ENCODE results near the gene PJA2.

DNA sequence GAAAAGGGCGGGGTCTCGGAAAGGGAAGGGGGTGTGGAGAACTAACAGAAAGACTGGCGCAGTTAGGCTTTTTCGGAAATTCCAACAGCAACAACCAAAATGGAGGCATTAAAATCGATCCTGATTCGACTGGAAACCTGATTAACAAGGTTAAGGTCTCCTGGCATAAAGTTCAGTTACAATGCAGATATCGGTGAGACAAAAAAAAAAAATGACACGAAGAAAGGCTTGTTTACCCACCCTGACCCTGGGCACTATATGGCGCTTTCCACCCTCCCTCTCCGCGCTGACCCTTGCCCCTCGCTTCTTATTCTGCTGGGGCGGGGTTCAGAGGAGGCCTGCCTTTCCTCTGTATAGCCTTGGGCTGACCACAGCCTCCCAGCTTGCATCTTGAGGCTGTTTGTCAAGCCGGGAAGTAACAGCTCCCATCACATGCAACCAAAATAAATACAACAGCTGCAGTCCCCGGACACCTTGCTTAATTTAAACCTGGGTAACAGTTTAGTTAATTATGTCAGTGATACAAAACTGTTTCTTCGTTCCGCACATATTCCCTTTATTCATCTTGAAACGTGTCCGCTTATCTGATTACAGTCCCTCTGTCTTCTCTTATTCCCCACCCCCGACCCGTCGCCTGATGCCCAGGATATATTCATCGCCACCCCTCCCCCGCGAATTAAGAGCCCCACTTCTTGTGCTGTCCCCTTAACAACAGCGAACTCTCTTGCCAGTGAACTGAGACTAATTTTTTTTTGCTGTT is 795 bp upstream of the PJA2 start:
- TF ChIP-seq, protein P1, sequence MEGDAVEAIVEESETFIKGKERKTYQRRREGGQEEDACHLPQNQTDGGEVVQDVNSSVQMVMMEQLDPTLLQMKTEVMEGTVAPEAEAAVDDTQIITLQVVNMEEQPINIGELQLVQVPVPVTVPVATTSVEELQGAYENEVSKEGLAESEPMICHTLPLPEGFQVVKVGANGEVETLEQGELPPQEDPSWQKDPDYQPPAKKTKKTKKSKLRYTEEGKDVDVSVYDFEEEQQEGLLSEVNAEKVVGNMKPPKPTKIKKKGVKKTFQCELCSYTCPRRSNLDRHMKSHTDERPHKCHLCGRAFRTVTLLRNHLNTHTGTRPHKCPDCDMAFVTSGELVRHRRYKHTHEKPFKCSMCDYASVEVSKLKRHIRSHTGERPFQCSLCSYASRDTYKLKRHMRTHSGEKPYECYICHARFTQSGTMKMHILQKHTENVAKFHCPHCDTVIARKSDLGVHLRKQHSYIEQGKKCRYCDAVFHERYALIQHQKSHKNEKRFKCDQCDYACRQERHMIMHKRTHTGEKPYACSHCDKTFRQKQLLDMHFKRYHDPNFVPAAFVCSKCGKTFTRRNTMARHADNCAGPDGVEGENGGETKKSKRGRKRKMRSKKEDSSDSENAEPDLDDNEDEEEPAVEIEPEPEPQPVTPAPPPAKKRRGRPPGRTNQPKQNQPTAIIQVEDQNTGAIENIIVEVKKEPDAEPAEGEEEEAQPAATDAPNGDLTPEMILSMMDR (IDR thresholded peaks at IDR 0.05): peak in 1 of 12 donors; percentile 1
- TF ChIP-seq POLR2A (IDR thresholded peaks at IDR 0.05): peak in 1 of 2 donors; percentile 55

All from heart left ventricle (tissue), 13 donors.